HK-2 (cell line): ENCODE data around the gene COX11.

ENCODE experiments used
- DNase-seq: peaks from one replicate; pipeline ENCODE4 v3.0.0-alpha.2; 2018; ENCODE audit not compliant: unreplicated experiment

COX11 gene

GRCh38 chr17:54967621-54968261 lies 713 bp downstream of the COX11 start:
- DNase-seq = peak; percentile 53

GRCh38 chr17:54956791-54957190 lies 11.7 kb downstream of the COX11 start:
- DNase-seq = no peak

- no peak for DNase-seq
Measured at GRCh38 chr17:54951286-54951685, 17.2 kb downstream of the COX11 start.

GRCh38 chr17:54950116-54950515 lies 18.3 kb downstream of the COX11 start:
- DNase-seq = no peak

- DNase-seq = peak; percentile 88
Measured at GRCh38 chr17:54948380-54948779, 20.1 kb downstream of the COX11 start.

- DNase-seq = no peak
Measured at GRCh38 chr17:54947396-54947795, 21.1 kb downstream of the COX11 start.

- no peak for DNase-seq
Measured at GRCh38 chr17:54945671-54946070, 22.8 kb downstream of the COX11 start.

- no peak for DNase-seq
Measured at GRCh38 chr17:54945231-54945630, 23.2 kb downstream of the COX11 start.

- DNase-seq = no peak
Measured at GRCh38 chr17:54944796-54945195, 23.7 kb downstream of the COX11 start.

- no peak for DNase-seq
Measured at GRCh38 chr17:54941285-54941684, 27.2 kb downstream of the COX11 start.

GRCh38 chr17:54937426-54937825 lies 31.0 kb downstream of the COX11 start:
- no peak for DNase-seq

GRCh38 chr17:54937018-54937417 lies 31.4 kb downstream of the COX11 start:
- no peak for DNase-seq

- no peak for DNase-seq
Measured at GRCh38 chr17:54935471-54935870, 33.0 kb downstream of the COX11 start.

GRCh38 chr17:54933921-54934320 lies 34.5 kb downstream of the COX11 start:
- no peak for DNase-seq

GRCh38 chr17:54932711-54933110 lies 35.7 kb downstream of the COX11 start:
- no peak for DNase-seq

- DNase-seq = no peak
Measured at GRCh38 chr17:54927525-54927924, 40.9 kb downstream of the COX11 start.

GRCh38 chr17:54924405-54924804 lies 44.0 kb downstream of the COX11 start:
- no peak for DNase-seq

GRCh38 chr17:54920819-54921218 lies 47.6 kb downstream of the COX11 start:
- DNase-seq = no peak

- no peak for DNase-seq
Measured at GRCh38 chr17:54919425-54919824, 49.0 kb downstream of the COX11 start.

- no peak for DNase-seq
Measured at GRCh38 chr17:54916721-54917120, 51.7 kb downstream of the COX11 start.
